IMR-90 (cell line): ENCODE measurements around the gene NF1. TPM values are rescaled to one million over a fixed set of nuclear protein-coding genes. Genes with fewer than 3 reads are reported as not detected.

Source experiments
- ATAC-seq: fragments of 200-7000 bp; cut with Tn5 transposase; 2 replicates; pipeline ENCODE4 v1.9.1; 2020; ENCODE audit warnings: low read depth, mild to moderate bottlenecking, moderate library complexity
- BruUV-seq: library from RNA; stranded (reverse); fragments of 400-500 nt; replicated peaks from 2 replicates; lab custom pipeline; 2021; lab: Mats Ljungman, UMichigan
- CTCF ChIA-PET: fragments of 300-600 bp; formaldehyde crosslinking; extraction: SDS; loops from one replicate; lab custom pipeline; 2021; ENCODE audit warnings: antibody characterized with exemption; lab: Yijun Ruan, JAX
- POLR2A ChIA-PET: fragments of 300-600 bp; sonication (Branson Sonifier 250); formaldehyde crosslinking; loops from one replicate; lab custom pipeline; 2022; ENCODE audit warnings: antibody characterized with exemption; ENCODE audit not compliant: unreplicated experiment; lab: Charles Lee
- DNase-seq: peaks from one replicate; pipeline ENCODE4 v3.0.0; 2013
- H2AFZ ChIP-seq: replicated peaks from 2 replicates; pipeline ENCODE3; 2013; ENCODE audit warnings: low read length, mild to moderate bottlenecking; ENCODE audit not compliant: poor library complexity
- H2AK5ac ChIP-seq: 2 replicates; pipeline ENCODE4 v1.6.1; 2013; ENCODE audit warnings: low read depth, low read length, inconsistent platforms
- H2AK9ac ChIP-seq: replicated peaks from 2 replicates; pipeline ENCODE3; 2013; ENCODE audit warnings: mild to moderate bottlenecking, low read depth, low read length, moderate library complexity; ENCODE audit not compliant: poor library complexity
- H2BK120ac ChIP-seq: 2 replicates; pipeline ENCODE4 v1.6.1; 2013; ENCODE audit warnings: low read depth, low read length, inconsistent platforms
- H2BK15ac ChIP-seq: 3 replicates; pipeline ENCODE4 v1.6.1; 2013; ENCODE audit warnings: low read depth, low read length, inconsistent platforms
- H2BK20ac ChIP-seq: 2 replicates; pipeline ENCODE4 v1.6.1; 2013; ENCODE audit warnings: low read depth, mild to moderate bottlenecking, inconsistent platforms, low read length, moderate library complexity
- H2BK5ac ChIP-seq: 2 replicates; pipeline ENCODE4 v1.6.1; 2013; ENCODE audit warnings: mild to moderate bottlenecking, low read depth, low read length, inconsistent platforms; ENCODE audit not compliant: poor library complexity, severe bottlenecking
- H3K14ac ChIP-seq: replicated peaks from 2 replicates; pipeline ENCODE4 v1.6.1; 2013; ENCODE audit warnings: low read depth, low read length, inconsistent platforms
- H3K18ac ChIP-seq: 2 replicates; pipeline ENCODE4 v1.6.1; 2013; ENCODE audit warnings: low read depth, low read length, control low read depth
- H3K23ac ChIP-seq: 2 replicates; pipeline ENCODE4 v1.6.1; 2013; ENCODE audit warnings: low read depth, low read length, inconsistent platforms
- H3K27ac ChIP-seq: 2 replicates; pipeline ENCODE4 v1.5.1; 2013; ENCODE audit warnings: mild to moderate bottlenecking, control low read depth, low read length; ENCODE audit not compliant: insufficient read depth
- H3K27me3 ChIP-seq: 2 replicates; pipeline ENCODE4 v1.6.1; 2013; ENCODE audit warnings: low read length; ENCODE audit not compliant: control insufficient read depth, insufficient read depth
- H3K36me3 ChIP-seq: 2 replicates; pipeline ENCODE4 v1.6.1; 2013; ENCODE audit warnings: low read length, mixed read lengths; ENCODE audit not compliant: control insufficient read depth, insufficient read depth
- H3K4ac ChIP-seq: 2 replicates; pipeline ENCODE4 v1.6.1; 2013; ENCODE audit warnings: low read depth, low read length, inconsistent platforms
- H3K4me1 ChIP-seq: 2 replicates; pipeline ENCODE4 v1.6.1; 2013; ENCODE audit warnings: low read length, mixed read lengths; ENCODE audit not compliant: control insufficient read depth, insufficient read depth
- H3K4me2 ChIP-seq: 2 replicates; pipeline ENCODE4 v1.6.1; 2013; ENCODE audit warnings: low read depth, mild to moderate bottlenecking, control low read depth, low read length, moderate library complexity
- H3K4me3 ChIP-seq: 2 replicates; pipeline ENCODE4 v1.5.1; 2013; ENCODE audit warnings: low read depth, mild to moderate bottlenecking, control low read depth, low read length, moderate library complexity; ENCODE audit not compliant: insufficient read depth
- H3K56ac ChIP-seq: 2 replicates; pipeline ENCODE4 v1.6.1; 2013; ENCODE audit warnings: low read length, inconsistent platforms; ENCODE audit not compliant: insufficient read depth; ENCODE audit errors: extremely low read depth
- H3K79me1 ChIP-seq, 2 experiments: 2 replicates each; pipeline ENCODE4 v1.6.1; 2013; ENCODE audit warnings: low read length in 2 of 2, inconsistent platforms in 1 of 2, low read depth in 1 of 2
- H3K9ac ChIP-seq: 2 replicates; pipeline ENCODE4 v1.6.1; 2013; ENCODE audit warnings: low read depth, low read length, control low read depth
- H3K9me1 ChIP-seq: 2 replicates; pipeline ENCODE4 v1.6.1; 2013; ENCODE audit warnings: low read length, inconsistent platforms; ENCODE audit not compliant: insufficient read depth
- H3K9me3 ChIP-seq: 2 replicates; pipeline ENCODE4 v1.6.1; 2013; ENCODE audit warnings: low read length; ENCODE audit not compliant: control insufficient read depth, insufficient read depth
- H4K20me1 ChIP-seq: 2 replicates; pipeline ENCODE4 v1.6.1; 2013; ENCODE audit warnings: low read length, inconsistent platforms; ENCODE audit not compliant: insufficient read depth
- H4K5ac ChIP-seq: 2 replicates; pipeline ENCODE4 v1.6.1; 2013; ENCODE audit warnings: mild to moderate bottlenecking, low read depth, low read length, control low read depth
- H4K8ac ChIP-seq, 2 experiments: 2 replicates each; pipeline ENCODE4 v1.6.1; 2013; ENCODE audit warnings: low read depth in 2 of 2, low read length in 2 of 2, control low read depth in 1 of 2, inconsistent platforms in 1 of 2
- H4K91ac ChIP-seq: 2 replicates; pipeline ENCODE4 v1.6.1; 2013; ENCODE audit warnings: low read depth, low read length, inconsistent platforms; ENCODE audit not compliant: insufficient read depth
- BHLHE40 ChIP-seq: fragments of 150-350 bp; IDR thresholded peaks from 2 replicates; pipeline ENCODE4 v1.6.1; 2016; ENCODE audit warnings: mild to moderate bottlenecking, low read depth, low read length
- CEBPB ChIP-seq: IDR thresholded peaks from 2 replicates; pipeline ENCODE4 v1.6.1; 2012; ENCODE audit warnings: low read depth, low read length, improper control_type of control experiment
- CHD1 ChIP-seq: IDR thresholded peaks from 2 replicates; pipeline ENCODE4 v1.6.1; 2012; ENCODE audit warnings: low read depth, low read length, improper control_type of control experiment
- FOS ChIP-seq: fragments of 150-350 bp; IDR thresholded peaks from 2 replicates; pipeline ENCODE4 v1.6.1; 2016; ENCODE audit warnings: low read depth, low read length
- MAFK ChIP-seq: IDR thresholded peaks from 2 replicates; pipeline ENCODE4 v1.6.1; 2012; ENCODE audit warnings: low read depth, low read length, improper control_type of control experiment
- MAZ ChIP-seq: IDR thresholded peaks from 2 replicates; pipeline ENCODE4 v1.6.1; 2012; ENCODE audit warnings: low read depth, mild to moderate bottlenecking, low read length, improper control_type of control experiment, moderate library complexity, borderline replicate concordance
- MXI1 ChIP-seq: IDR thresholded peaks from 2 replicates; pipeline ENCODE4 v1.6.1; 2012; ENCODE audit warnings: low read depth, mild to moderate bottlenecking, low read length, moderate library complexity, borderline replicate concordance
- NFE2L2 ChIP-seq: fragments of 150-350 bp; IDR thresholded peaks from 2 replicates; pipeline ENCODE4 v1.6.1; 2016; ENCODE audit warnings: low read depth, mild to moderate bottlenecking, low read length
- POLR2A ChIP-seq: IDR thresholded peaks from 2 replicates; pipeline ENCODE4 v1.6.1; 2012; ENCODE audit warnings: mild to moderate bottlenecking, low read depth, low read length
- RAD21 ChIP-seq: IDR thresholded peaks from 2 replicates; pipeline ENCODE4 v1.6.1; 2012; ENCODE audit warnings: low read length, improper control_type of control experiment
- RCOR1 ChIP-seq: IDR thresholded peaks from 2 replicates; pipeline ENCODE4 v1.6.1; 2012; ENCODE audit warnings: mild to moderate bottlenecking, low read length, improper control_type of control experiment; ENCODE audit not compliant: insufficient replicate concordance
- RFX5 ChIP-seq: IDR thresholded peaks from 2 replicates; pipeline ENCODE4 v1.8.0; 2012; ENCODE audit warnings: low read depth, mild to moderate bottlenecking, low read length, moderate library complexity
- WGBS, 2 experiments: methylation state at CpG; one replicate each; pipeline versions ENCODE4 v1.1.5 to v1.1.7; 2013; ENCODE audit warnings: missing lambda C conversion rate in 2 of 2; ENCODE audit not compliant: insufficient read length in 1 of 2; ENCODE audit errors: extremely low coverage in 2 of 2; 5-methylcytosine and 5-hydroxymethylcytosine counted together
- dilution Hi-C: fragments of 300-500 bp; cut with HindIII; formaldehyde crosslinking; loops from one replicate; pipeline ENCODE4 v1.14.3; 2018; ENCODE audit warnings: low sequenced_read_pairs; ENCODE audit not compliant: unreplicated experiment
- in situ Hi-C: fragments of 300-500 bp; cut with MboI; formaldehyde crosslinking; loops from 3 replicates; pipeline ENCODE4 v1.14.3; 2019; ENCODE audit warnings: low sequenced_read_pairs, inconsistent platforms, mixed read lengths
- intact Hi-C: fragments of 100-400 bp; cut with micrococcal nuclease; formaldehyde crosslinking; loops from 2 replicates; pipeline ENCODE4 v1.10.0; 2022
- polyA plus RNA-seq, 3 experiments: library from polyadenylated mRNA; depleted of rRNA; stranded (reverse); fragments of >200 nt; gene quantifications; 2 replicates each; pipeline ENCODE4 v1.2.3, GENCODE V29; 2012; ENCODE audit warnings: low replicate concordance in 1 of 3
- total RNA-seq: library from RNA; depleted of rRNA; stranded (reverse); fragments of >200 nt; gene quantifications from 2 replicates; pipeline ENCODE4 v1.2.3, GENCODE V29; 2012
- TF ChIP-seq, protein P1 (sequence below): fragments of 150-350 bp; IDR thresholded peaks from 2 replicates; pipeline ENCODE4 v1.6.1; 2016; ENCODE audit warnings: low read depth, mild to moderate bottlenecking, low read length, moderate library complexity, borderline replicate concordance
- TF ChIP-seq, protein P2 (sequence below): conservative IDR thresholded peaks from 2 replicates; pipeline ENCODE4 v1.5.1; 2012; ENCODE audit warnings: mild to moderate bottlenecking, low read depth, low read length, improper control_type of control experiment

NF1 gene
- total and polyA plus RNA-seq, 2 of the 4 experiments (the other 2 are of a cell fraction), result 17.9 to 48.6 TPM

DNA sequence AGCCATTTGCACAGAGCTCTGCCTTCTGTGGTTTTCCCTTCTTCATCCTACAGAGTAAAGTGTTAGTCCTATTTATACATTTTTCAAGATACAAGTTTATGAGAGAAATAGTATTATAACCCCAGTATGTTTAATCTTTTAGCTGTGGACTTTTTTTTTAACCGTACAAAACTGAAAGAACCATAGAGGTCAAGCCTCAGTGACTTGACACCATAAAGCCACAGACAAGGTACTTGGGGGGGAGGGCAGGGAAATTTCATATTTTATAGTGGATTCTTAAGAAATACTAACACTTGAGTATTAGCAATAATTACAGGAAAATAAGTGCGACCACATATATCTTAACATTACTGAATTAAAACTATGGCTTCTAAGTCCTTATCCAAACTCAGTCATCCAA is 279.7 kb downstream of the NF1 start:
- DNase-seq, result no peak
- H4K20me1 ChIP-seq, result 0 out of 2 replicates have a peak, but pooled peaks cover 3% of the 10 kb centered on the region
- no peak overlapping the region for H4K5ac ChIP-seq
- H3K36me3 ChIP-seq, result peaks cover 14% of the 10 kb centered on the region
- no peak overlapping the region for H4K8ac ChIP-seq
- no peak overlapping the region for H3K14ac ChIP-seq
- H3K9me1 ChIP-seq, result 0 out of 2 replicates have a peak, but pooled peaks cover 5% of the 10 kb centered on the region
- no peak overlapping the region for H3K27ac ChIP-seq
- no peak overlapping the region for H2AK5ac ChIP-seq
- POLR2A ChIA-PET, result no interaction called here
- intact Hi-C loops (loop anchor here (5.0 kb wide), 3 partner anchors 122 to 362 kb away; no protein-coding TSS in a partner anchor), in situ Hi-C loops (no loop called here), dilution Hi-C loops (no loop called here)
- H3K4me2 ChIP-seq, result no peak overlapping the region
- H2BK120ac ChIP-seq, result no peak overlapping the region
- H3K56ac ChIP-seq, result no peak overlapping the region
- H4K91ac ChIP-seq, result no peak overlapping the region
- no peaks in the 10 kb centered on the region for H3K9me3 ChIP-seq
- ATAC-seq, result no peak
- no peaks in the 10 kb centered on the region for H3K27me3 ChIP-seq
- H2AK9ac ChIP-seq, result no peak overlapping the region
- H3K18ac ChIP-seq, result no peak overlapping the region
- BruUV-seq, result no TSS peak
- TF ChIP-seq MAZ, result no peak
- TF ChIP-seq POLR2A, result no peak
- TF ChIP-seq MAFK, result no peak
- no peak for TF ChIP-seq CEBPB
- no peak for TF ChIP-seq MXI1
- TF ChIP-seq, protein P1, sequence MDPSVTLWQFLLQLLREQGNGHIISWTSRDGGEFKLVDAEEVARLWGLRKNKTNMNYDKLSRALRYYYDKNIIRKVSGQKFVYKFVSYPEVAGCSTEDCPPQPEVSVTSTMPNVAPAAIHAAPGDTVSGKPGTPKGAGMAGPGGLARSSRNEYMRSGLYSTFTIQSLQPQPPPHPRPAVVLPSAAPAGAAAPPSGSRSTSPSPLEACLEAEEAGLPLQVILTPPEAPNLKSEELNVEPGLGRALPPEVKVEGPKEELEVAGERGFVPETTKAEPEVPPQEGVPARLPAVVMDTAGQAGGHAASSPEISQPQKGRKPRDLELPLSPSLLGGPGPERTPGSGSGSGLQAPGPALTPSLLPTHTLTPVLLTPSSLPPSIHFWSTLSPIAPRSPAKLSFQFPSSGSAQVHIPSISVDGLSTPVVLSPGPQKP, result no peak
- TF ChIP-seq CHD1, result no peak
- no peak for TF ChIP-seq BHLHE40
- TF ChIP-seq NFE2L2, result no peak
- no peak for TF ChIP-seq RFX5
- no peak for TF ChIP-seq RAD21
- TF ChIP-seq RCOR1, result no peak
- TF ChIP-seq FOS, result no peak
- TF ChIP-seq, protein P2, sequence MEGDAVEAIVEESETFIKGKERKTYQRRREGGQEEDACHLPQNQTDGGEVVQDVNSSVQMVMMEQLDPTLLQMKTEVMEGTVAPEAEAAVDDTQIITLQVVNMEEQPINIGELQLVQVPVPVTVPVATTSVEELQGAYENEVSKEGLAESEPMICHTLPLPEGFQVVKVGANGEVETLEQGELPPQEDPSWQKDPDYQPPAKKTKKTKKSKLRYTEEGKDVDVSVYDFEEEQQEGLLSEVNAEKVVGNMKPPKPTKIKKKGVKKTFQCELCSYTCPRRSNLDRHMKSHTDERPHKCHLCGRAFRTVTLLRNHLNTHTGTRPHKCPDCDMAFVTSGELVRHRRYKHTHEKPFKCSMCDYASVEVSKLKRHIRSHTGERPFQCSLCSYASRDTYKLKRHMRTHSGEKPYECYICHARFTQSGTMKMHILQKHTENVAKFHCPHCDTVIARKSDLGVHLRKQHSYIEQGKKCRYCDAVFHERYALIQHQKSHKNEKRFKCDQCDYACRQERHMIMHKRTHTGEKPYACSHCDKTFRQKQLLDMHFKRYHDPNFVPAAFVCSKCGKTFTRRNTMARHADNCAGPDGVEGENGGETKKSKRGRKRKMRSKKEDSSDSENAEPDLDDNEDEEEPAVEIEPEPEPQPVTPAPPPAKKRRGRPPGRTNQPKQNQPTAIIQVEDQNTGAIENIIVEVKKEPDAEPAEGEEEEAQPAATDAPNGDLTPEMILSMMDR, result no peak
- no peak overlapping the region for H2BK5ac ChIP-seq
- H3K79me1 ChIP-seq, result peaks cover 0 to 12% of the 10 kb centered on the region in 2 experiments; a peak in 2 of 4 replicates
- H3K4ac ChIP-seq, result no peak overlapping the region
- no CpG with 5 or more reads among the region's 2 CpGs for whole genome bisulfite sequencing, 2 experiments
- no peak overlapping the region for H3K23ac ChIP-seq
- CTCF ChIA-PET, result no interaction called here
- H2AFZ ChIP-seq, result no peak overlapping the region
- no peak overlapping the region for H2BK20ac ChIP-seq
- H3K4me3 ChIP-seq, result no peak overlapping the region
- H3K9ac ChIP-seq, result no peak overlapping the region
- peaks cover 4% of the 10 kb centered on the region for H3K4me1 ChIP-seq
- no peak overlapping the region for H2BK15ac ChIP-seq
